Fibroblast of lung (primary cell): ENCODE measurements around the gene L1CAM.

Experiments used
- EZH2 ChIP-seq: IDR thresholded peaks from 2 replicates; pipeline ENCODE4 v1.5.1; 2012; ENCODE audit warnings: low read length, control low read depth, mild to moderate bottlenecking; ENCODE audit errors: missing control alignments
- TF ChIP-seq, protein P1 (sequence below), 2 donors: IDR thresholded peaks in 1 of 2; conservative IDR thresholded peaks in 1 of 2; 1 replicate in 1 of 2; 2 replicates in 1 of 2; pipeline ENCODE4 v1.5.1; 2011 to 2012; ENCODE audit warnings: low read length in 2 of 2, control low read depth in 1 of 2, inconsistent platforms in 1 of 2, low read depth in 1 of 2, mild to moderate bottlenecking in 1 of 2

DNA sequence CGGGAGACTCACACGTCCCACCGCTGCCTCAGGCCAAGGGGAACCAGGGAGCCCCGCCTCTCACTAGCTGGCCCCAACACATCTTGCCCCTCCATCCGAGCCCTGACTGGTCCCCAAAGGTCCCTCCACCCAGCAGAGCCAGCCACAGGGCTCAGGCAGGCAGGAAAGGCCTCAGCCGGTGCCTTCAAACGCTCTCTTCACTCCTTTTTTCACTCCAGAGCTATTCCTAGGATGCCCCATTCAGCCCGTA is 41.6 kb upstream of the L1CAM start:
- TF ChIP-seq, protein P1, sequence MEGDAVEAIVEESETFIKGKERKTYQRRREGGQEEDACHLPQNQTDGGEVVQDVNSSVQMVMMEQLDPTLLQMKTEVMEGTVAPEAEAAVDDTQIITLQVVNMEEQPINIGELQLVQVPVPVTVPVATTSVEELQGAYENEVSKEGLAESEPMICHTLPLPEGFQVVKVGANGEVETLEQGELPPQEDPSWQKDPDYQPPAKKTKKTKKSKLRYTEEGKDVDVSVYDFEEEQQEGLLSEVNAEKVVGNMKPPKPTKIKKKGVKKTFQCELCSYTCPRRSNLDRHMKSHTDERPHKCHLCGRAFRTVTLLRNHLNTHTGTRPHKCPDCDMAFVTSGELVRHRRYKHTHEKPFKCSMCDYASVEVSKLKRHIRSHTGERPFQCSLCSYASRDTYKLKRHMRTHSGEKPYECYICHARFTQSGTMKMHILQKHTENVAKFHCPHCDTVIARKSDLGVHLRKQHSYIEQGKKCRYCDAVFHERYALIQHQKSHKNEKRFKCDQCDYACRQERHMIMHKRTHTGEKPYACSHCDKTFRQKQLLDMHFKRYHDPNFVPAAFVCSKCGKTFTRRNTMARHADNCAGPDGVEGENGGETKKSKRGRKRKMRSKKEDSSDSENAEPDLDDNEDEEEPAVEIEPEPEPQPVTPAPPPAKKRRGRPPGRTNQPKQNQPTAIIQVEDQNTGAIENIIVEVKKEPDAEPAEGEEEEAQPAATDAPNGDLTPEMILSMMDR (conservative IDR thresholded peaks at IDR 0.05 in 1 of 2, IDR thresholded peaks at IDR 0.05 in 1 of 2; ENCODE audit: low read depth in 1 of 2, low read length in 2 of 2): no peak
- no peak for TF ChIP-seq EZH2
